Right cardiac atrium (tissue), 5 donors: ENCODE measurements around the gene CACNA1H. TPM values are rescaled to one million over a fixed set of nuclear protein-coding genes. Genes with fewer than 3 reads are reported as not detected.

Experiments used
- ATAC-seq, 2 donors: fragments of 200-7000 bp; cut with Tn5 transposase; one replicate each; pipeline versions ENCODE4 v1.8.0 to v1.9.1; 2020; ENCODE audit warnings: moderate library complexity in 2 of 2, mild to moderate bottlenecking in 1 of 2
- DNase-seq, 3 donors: peaks; one replicate each; pipeline ENCODE4 v3.0.0-alpha.2; 2020
- H3K27ac ChIP-seq: one replicate; pipeline ENCODE4 v1.5.1; 2013; ENCODE audit warnings: mild to moderate bottlenecking, low read length, control low read depth, moderate library complexity
- H3K27me3 ChIP-seq: one replicate; pipeline ENCODE4 v1.6.1; 2013; ENCODE audit not compliant: control insufficient read depth, insufficient read depth
- H3K4me1 ChIP-seq: one replicate; pipeline ENCODE4 v1.6.1; 2013; ENCODE audit warnings: low read length; ENCODE audit not compliant: control insufficient read depth, insufficient read depth
- H3K4me3 ChIP-seq: one replicate; pipeline ENCODE4 v1.5.1; 2013; ENCODE audit warnings: low read length, control low read depth
- H3K9me3 ChIP-seq: one replicate; pipeline ENCODE4 v1.6.1; 2013; ENCODE audit warnings: low read length; ENCODE audit not compliant: control insufficient read depth
- WGBS: extraction: QIAGEN DNeasy Blood & Tissue Kit; methylation state at CpG from one replicate; pipeline ENCODE4 v1.1.7; 2013; 5-methylcytosine and 5-hydroxymethylcytosine counted together
- intact Hi-C, 4 donors: fragments of 100-400 bp; cut with DNase I; formaldehyde crosslinking; loops; one replicate each; pipeline versions ENCODE4 v1.11.0 to v1.14.0; 2022 to 2023
- polyA plus RNA-seq: library from polyadenylated mRNA; stranded (reverse); fragments of 200-250 nt; gene quantifications from one replicate; pipeline ENCODE4 v1.2.3, GENCODE V29; 2013
- total RNA-seq, 4 donors: library from RNA; stranded (reverse); fragmentation: NEBNext Ultra II Directional; extraction: Animal tissue kit (Norgen Biotek cat#: 25700); gene quantifications; one replicate each; pipeline ENCODE4 v1.2.1, GENCODE V29; 2021
- donor health status: healthy with polysubstance abuse.
- donor health status: DM: no; HTN: yes; CAD: no.
- donor health status: DM: no; HTN: no; CAD: no.
- donor health status: DM: no; HTN: yes; CAD: no; lungs with severe emphysema.
- donor health status: DM: yes; HTN: yes; CAD: no.

CACNA1H gene
- total and polyA plus RNA-seq, 5 donors: 4.2 to 7.8 (median 6.1) TPM

- 78% methylated on average over 46 of the region's 46 CpGs for whole genome bisulfite sequencing
- DNase-seq (no peak), ATAC-seq (no peak)
- Histone ChIP-seq H3K9me3 (no peaks in the 10 kb centered on the region), H3K4me3 (no peak overlapping the region), H3K4me1 (no peaks in the 10 kb centered on the region), H3K27ac (no peak overlapping the region), H3K27me3 (no peaks in the 10 kb centered on the region)
- intact Hi-C loops: no loop called here
Measured at GRCh38 chr16:1144476-1145382, 8.2 kb upstream of the CACNA1H start.

GRCh38 chr16:1145383-1146100 is 7.4 kb upstream of the CACNA1H start:
- 67% methylated on average over 30 of the region's 30 CpGs for WGBS
- Histone ChIP-seq H3K4me1 (no peaks in the 10 kb centered on the region), H3K27ac (no peak overlapping the region), H3K27me3 (no peaks in the 10 kb centered on the region), H3K9me3 (no peaks in the 10 kb centered on the region), H3K4me3 (no peak overlapping the region)
- intact Hi-C loops: no loop called here
- no peak for ATAC-seq
- DNase-seq: no peak

- 80% methylated on average over 16 of the region's 16 CpGs for WGBS
- Histone ChIP-seq H3K27me3 (no peaks in the 10 kb centered on the region), H3K9me3 (no peaks in the 10 kb centered on the region), H3K27ac (no peak overlapping the region), H3K4me1 (no peaks in the 10 kb centered on the region), H3K4me3 (no peak overlapping the region)
- ATAC-seq (peak; percentile 11 to 30), DNase-seq (no peak)
- intact Hi-C loops: no loop called here
Measured at GRCh38 chr16:1146409-1146808, 6.5 kb upstream of the CACNA1H start.

GRCh38 chr16:1147027-1147426 is 5.9 kb upstream of the CACNA1H start:
- ATAC-seq: no peak
- Histone ChIP-seq H3K9me3 (no peaks in the 10 kb centered on the region), H3K4me3 (no peak overlapping the region), H3K27me3 (no peaks in the 10 kb centered on the region), H3K27ac (no peak overlapping the region), H3K4me1 (no peaks in the 10 kb centered on the region)
- WGBS: 88% methylated on average over 5 of the region's 5 CpGs
- intact Hi-C loops: no loop called here
- DNase-seq: no peak

- H3K9me3 ChIP-seq: no peaks in the 10 kb centered on the region
- no peak overlapping the region for H3K27ac ChIP-seq
- ATAC-seq (no peak), DNase-seq (no peak)
- H3K4me3 ChIP-seq: no peak overlapping the region
- H3K4me1 ChIP-seq: no peaks in the 10 kb centered on the region
- WGBS: 78% methylated on average over 22 of the region's 22 CpGs
- H3K27me3 ChIP-seq: no peaks in the 10 kb centered on the region
- intact Hi-C loops: no loop called here
Measured at GRCh38 chr16:1149101-1149636, 3.7 kb upstream of the CACNA1H start.

- intact Hi-C loops: no loop called here
- no peaks in the 10 kb centered on the region for H3K27me3 ChIP-seq
- no peaks in the 10 kb centered on the region for H3K4me1 ChIP-seq
- no peak for ATAC-seq
- H3K27ac ChIP-seq: no peak overlapping the region
- H3K4me3 ChIP-seq: no peak overlapping the region
- 62% methylated on average over 21 of the region's 21 CpGs for WGBS
- H3K9me3 ChIP-seq: no peaks in the 10 kb centered on the region
- no peak for DNase-seq
Measured at GRCh38 chr16:1150511-1150982, 2.4 kb upstream of the CACNA1H start.

GRCh38 chr16:1151424-1152122 is 1.3 kb upstream of the CACNA1H start:
- no peak overlapping the region for H3K27ac ChIP-seq
- H3K9me3 ChIP-seq: no peaks in the 10 kb centered on the region
- no peaks in the 10 kb centered on the region for H3K27me3 ChIP-seq
- ATAC-seq (no peak), DNase-seq (no peak)
- no peak overlapping the region for H3K4me3 ChIP-seq
- H3K4me1 ChIP-seq: no peaks in the 10 kb centered on the region
- intact Hi-C loops: no loop called here
- WGBS: 68% methylated on average over 18 of the region's 18 CpGs

GRCh38 chr16:1152123-1152638 is 725 bp upstream of the CACNA1H start:
- intact Hi-C loops: no loop called here
- Histone ChIP-seq H3K27me3 (no peaks in the 10 kb centered on the region), H3K4me1 (no peaks in the 10 kb centered on the region), H3K4me3 (peak overlapping the region; percentile 56), H3K9me3 (no peaks in the 10 kb centered on the region), H3K27ac (no peak overlapping the region)
- ATAC-seq: no peak
- 3% methylated on average over 40 of the region's 40 CpGs for WGBS
- peak in 2 of 3 donors; percentile 37 to 73 for DNase-seq

- DNase-seq (no peak), ATAC-seq (no peak)
- Histone ChIP-seq H3K27me3 (no peaks in the 10 kb centered on the region), H3K4me3 (peak overlapping the region; percentile 56), H3K9me3 (no peaks in the 10 kb centered on the region), H3K4me1 (no peaks in the 10 kb centered on the region), H3K27ac (no peak overlapping the region)
- 2% methylated on average over 83 of the region's 94 CpGs for WGBS
- intact Hi-C loops: no loop called here
Measured at GRCh38 chr16:1153480-1154160, 714 bp downstream of the CACNA1H start.

GRCh38 chr16:1154291-1154886 is 1.5 kb downstream of the CACNA1H start:
- DNase-seq: peak in 1 of 3 donors; percentile 35
- Histone ChIP-seq H3K4me3 (peak overlapping the region; percentile 56), H3K9me3 (no peaks in the 10 kb centered on the region), H3K4me1 (no peaks in the 10 kb centered on the region), H3K27ac (no peak overlapping the region), H3K27me3 (no peaks in the 10 kb centered on the region)
- intact Hi-C loops: no loop called here
- 34% methylated on average over 31 of the region's 31 CpGs for WGBS
- no peak for ATAC-seq
